Mesendoderm (in vitro differentiated cells): ENCODE data around the gene IPO7.

Experiments used
- DNase-seq: peaks from one replicate; pipeline ENCODE4 v3.0.0; 2013
- H2AK5ac ChIP-seq: 2 replicates; pipeline ENCODE4 v1.6.1; 2013; ENCODE audit warnings: low read length, inconsistent platforms
- H2BK120ac ChIP-seq: 2 replicates; pipeline ENCODE4 v1.6.1; 2013; ENCODE audit warnings: low read depth, mild to moderate bottlenecking, low read length, moderate library complexity, mixed read lengths
- H2BK15ac ChIP-seq: replicated peaks from 2 replicates; pipeline ENCODE4 v1.6.1; 2013; ENCODE audit warnings: low read depth, mild to moderate bottlenecking, moderate library complexity
- H2BK5ac ChIP-seq: 2 replicates; pipeline ENCODE4 v1.6.1; 2013; ENCODE audit warnings: low read length, inconsistent platforms
- H3K18ac ChIP-seq: 2 replicates; pipeline ENCODE4 v1.6.1; 2013; ENCODE audit warnings: mild to moderate bottlenecking, low read length, mixed read lengths
- H3K23ac ChIP-seq: one replicate; pipeline ENCODE4 v1.6.1; 2013; ENCODE audit warnings: low read length
- H3K27ac ChIP-seq: 2 replicates; pipeline ENCODE4 v1.5.1; 2013; ENCODE audit warnings: low read depth, mild to moderate bottlenecking, inconsistent platforms, low read length, moderate library complexity
- H3K27me3 ChIP-seq: 2 replicates; pipeline ENCODE4 v1.6.1; 2013; ENCODE audit warnings: low read length, control low read depth, mild to moderate bottlenecking, inconsistent platforms; ENCODE audit not compliant: insufficient read depth, poor library complexity
- H3K36me3 ChIP-seq: 2 replicates; pipeline ENCODE4 v1.6.1; 2013; ENCODE audit warnings: low read length, inconsistent platforms; ENCODE audit not compliant: control insufficient read depth, insufficient read depth
- H3K4ac ChIP-seq: one replicate; pipeline ENCODE4 v1.6.1; 2013; ENCODE audit warnings: low read depth, mild to moderate bottlenecking, low read length, moderate library complexity
- H3K4me1 ChIP-seq: 2 replicates; pipeline ENCODE4 v1.6.1; 2013; ENCODE audit warnings: low read depth, low read length, inconsistent platforms; ENCODE audit not compliant: control insufficient read depth
- H3K4me2 ChIP-seq: 2 replicates; pipeline ENCODE4 v1.6.1; 2013; ENCODE audit warnings: low read length
- H3K4me3 ChIP-seq: 2 replicates; pipeline ENCODE4 v1.5.1; 2013; ENCODE audit warnings: mild to moderate bottlenecking, low read length
- H3K56ac ChIP-seq: one replicate; pipeline ENCODE4 v1.6.1; 2013; ENCODE audit warnings: low read length
- H3K79me1 ChIP-seq: 2 replicates; pipeline ENCODE4 v1.6.1; 2013; ENCODE audit warnings: low read length, inconsistent platforms
- H3K79me2 ChIP-seq: 2 replicates; pipeline ENCODE4 v1.6.1; 2013; ENCODE audit warnings: mild to moderate bottlenecking, low read length; ENCODE audit not compliant: control insufficient read depth, insufficient read depth
- H3K9ac ChIP-seq: 2 replicates; pipeline ENCODE4 v1.6.1; 2013; ENCODE audit warnings: low read length, inconsistent platforms
- H4K5ac ChIP-seq: one replicate; pipeline ENCODE4 v1.6.1; 2013; ENCODE audit warnings: low read length
- H4K8ac ChIP-seq: one replicate; pipeline ENCODE4 v1.6.1; 2013; ENCODE audit warnings: low read depth, mild to moderate bottlenecking, control low read depth, low read length, moderate library complexity
- WGBS: extraction: QIAGEN DNeasy Blood & Tissue Kit; methylation state at CpG from one replicate; pipeline ENCODE4 v1.1.7; 2013; ENCODE audit warnings: low lambda C conversion rate, missing lambda C conversion rate; ENCODE audit not compliant: insufficient coverage; ENCODE audit errors: extremely low coverage; 5-methylcytosine and 5-hydroxymethylcytosine counted together
- small RNA-seq: library from polyadenylated mRNA; stranded (forward); fragments of <200 nt; extraction: miRNeasy Mini kit (QIAGEN cat#:217004); gene quantifications from one replicate; pipeline ENCODE3, GENCODE V24; 2013; ENCODE audit not compliant: insufficient read depth

Gene IPO7

DNA sequence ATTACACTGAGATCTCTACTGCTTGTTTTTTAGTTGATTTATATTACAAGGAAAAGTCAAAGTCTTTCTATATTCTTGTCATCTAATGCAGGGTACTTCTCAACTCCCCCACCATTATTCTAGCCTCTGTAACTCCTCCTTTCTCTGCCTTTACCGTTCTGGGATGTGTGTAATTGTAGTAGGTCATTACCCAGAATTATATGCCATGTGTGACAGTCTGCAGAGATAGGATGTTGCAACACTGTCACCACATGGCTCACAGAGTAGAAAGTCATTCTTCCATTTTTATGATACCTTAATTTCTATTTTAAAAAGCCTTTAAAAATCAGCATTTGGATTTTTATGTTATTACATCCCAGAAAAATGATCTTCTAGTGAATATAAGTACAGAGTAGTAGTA is 109.0 kb downstream of the IPO7 start:
- no peak for DNase-seq
- WGBS = no CpG with 5 or more reads among the region's 1 CpG

DNA sequence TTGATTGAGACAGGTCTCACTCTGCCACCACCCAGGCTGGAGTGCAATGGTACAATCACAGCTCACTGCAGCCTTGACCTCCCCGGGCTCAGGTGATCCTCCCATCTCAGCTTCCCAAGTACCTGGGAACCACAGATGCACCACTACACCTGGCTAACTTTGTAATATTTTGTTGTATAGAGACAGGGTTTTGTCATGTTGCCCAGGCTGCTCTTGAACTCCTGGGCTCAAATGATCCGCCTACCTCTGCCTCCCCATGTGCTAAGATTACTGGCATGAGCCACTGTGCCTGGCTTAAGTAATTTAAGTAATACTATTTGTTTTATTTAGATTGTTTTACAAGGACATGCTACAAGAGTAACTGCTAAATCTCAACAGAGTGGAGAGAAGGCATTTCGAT is 109.9 kb downstream of the IPO7 start:
- H2BK120ac ChIP-seq = no peak overlapping the region
- H3K36me3 ChIP-seq = peaks cover 3% of the 10 kb centered on the region
- no peak overlapping the region for H3K4ac ChIP-seq
- H2BK5ac ChIP-seq = no peak overlapping the region
- no peak overlapping the region for H3K4me2 ChIP-seq
- no peaks in the 10 kb centered on the region for H3K79me1 ChIP-seq
- no peaks in the 10 kb centered on the region for H3K27me3 ChIP-seq
- no peak overlapping the region for H3K18ac ChIP-seq
- H3K27ac ChIP-seq = no peak overlapping the region
- no peak overlapping the region for H4K5ac ChIP-seq
- H4K8ac ChIP-seq = no peak overlapping the region
- H2AK5ac ChIP-seq = no peak overlapping the region
- no peak for DNase-seq
- no peak overlapping the region for H3K23ac ChIP-seq
- no CpG with 5 or more reads among the region's 3 CpGs for whole genome bisulfite sequencing
- H3K56ac ChIP-seq = no peak overlapping the region
- H3K79me2 ChIP-seq = no peaks in the 10 kb centered on the region
- H3K4me1 ChIP-seq = no peaks in the 10 kb centered on the region
- no peak overlapping the region for H3K4me3 ChIP-seq
- no peak overlapping the region for H3K9ac ChIP-seq
- H2BK15ac ChIP-seq = no peak overlapping the region

More for the DNA sequence above, 109.0 kb downstream of the IPO7 start:
- no peaks in the 10 kb centered on the region for H3K4me1 ChIP-seq
- H3K23ac ChIP-seq = no peak overlapping the region
- H3K18ac ChIP-seq = no peak overlapping the region
- no peaks in the 10 kb centered on the region for H3K79me2 ChIP-seq
- no peak overlapping the region for H4K5ac ChIP-seq
- H3K4me3 ChIP-seq = no peak overlapping the region
- H3K4me2 ChIP-seq = no peak overlapping the region
- no peak overlapping the region for H3K27ac ChIP-seq
- no peak overlapping the region for H3K56ac ChIP-seq
- H2BK120ac ChIP-seq = no peak overlapping the region
- no peaks in the 10 kb centered on the region for H3K27me3 ChIP-seq
- peaks cover 3% of the 10 kb centered on the region for H3K36me3 ChIP-seq
- no peak overlapping the region for H3K9ac ChIP-seq
- no peaks in the 10 kb centered on the region for H3K79me1 ChIP-seq
- no peak overlapping the region for H4K8ac ChIP-seq
- H2BK15ac ChIP-seq = no peak overlapping the region
- H3K4ac ChIP-seq = no peak overlapping the region
- no peak overlapping the region for H2BK5ac ChIP-seq
- no peak overlapping the region for H2AK5ac ChIP-seq

DNA sequence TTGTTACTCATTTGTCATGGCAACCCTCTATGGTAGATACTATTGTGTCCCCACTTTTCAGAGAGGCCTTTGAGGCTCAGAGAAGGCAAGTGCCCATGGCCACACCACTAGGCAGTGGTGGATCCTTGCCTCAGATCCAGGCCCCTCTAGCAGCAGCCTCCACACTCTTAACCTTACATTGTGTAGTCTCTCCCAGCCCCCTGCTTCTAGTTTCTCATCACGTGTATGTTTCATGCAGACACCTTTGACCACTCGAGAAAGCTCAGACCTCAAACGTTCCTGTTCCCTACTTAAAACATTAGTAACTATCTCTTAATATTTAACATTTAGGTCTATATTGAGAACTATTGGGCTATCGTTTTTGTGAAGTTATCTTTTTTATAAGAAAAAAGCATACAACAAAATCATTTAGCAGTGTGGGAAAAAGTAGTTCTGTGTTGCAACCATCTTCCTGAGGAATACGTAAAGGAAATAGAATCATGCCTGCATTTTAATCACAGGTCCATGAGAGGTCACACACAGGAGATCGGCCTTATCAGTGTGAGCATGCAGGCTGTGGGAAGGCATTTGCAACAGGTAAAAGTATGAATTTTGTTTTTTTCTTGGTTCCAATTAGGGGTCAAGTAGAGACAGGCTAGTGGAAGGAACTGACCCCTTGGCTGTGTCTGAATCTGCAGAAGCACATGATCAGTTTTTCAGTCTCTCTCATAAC is 111.5 kb downstream of the IPO7 start:
- H3K36me3 ChIP-seq = peaks cover 3% of the 10 kb centered on the region
- no peak overlapping the region for H3K23ac ChIP-seq
- DNase-seq = no peak
- no peaks in the 10 kb centered on the region for H3K4me1 ChIP-seq
- H3K9ac ChIP-seq = no peak overlapping the region
- H3K18ac ChIP-seq = no peak overlapping the region
- H3K79me2 ChIP-seq = no peaks in the 10 kb centered on the region
- H3K27me3 ChIP-seq = no peaks in the 10 kb centered on the region
- H4K5ac ChIP-seq = no peak overlapping the region
- H3K79me1 ChIP-seq = no peaks in the 10 kb centered on the region
- H2AK5ac ChIP-seq = no peak overlapping the region
- H2BK5ac ChIP-seq = no peak overlapping the region
- H2BK15ac ChIP-seq = no peak overlapping the region
- H3K4ac ChIP-seq = no peak overlapping the region
- H4K8ac ChIP-seq = no peak overlapping the region
- no peak overlapping the region for H3K56ac ChIP-seq
- no peak overlapping the region for H3K4me2 ChIP-seq
- no CpG with 5 or more reads among the region's 6 CpGs for WGBS
- H3K27ac ChIP-seq = no peak overlapping the region
- no peak overlapping the region for H2BK120ac ChIP-seq
- H3K4me3 ChIP-seq = no peak overlapping the region

Small RNA genes lying within 50 kb of the gene (small RNA-seq; reads per million reads assigned to genes)
- gene SNORA23 = 10.0 reads per million, percentile 86 among the genes with 10 or more reads in this experiment
